GM19395 (cell line): ENCODE measurements around the gene CHAC1.
"Not testable (repeated sequence)": the region's sequence is repeated elsewhere in the genome, so short reads cannot be mapped to it uniquely, and the experiment has no call there.

ENCODE experiments used
- ATAC-seq: cut with Tn5 transposase; IDR thresholded peaks from one replicate; pipeline ENCODE4 v1.9.1; 2021; ENCODE audit warnings: mild to moderate bottlenecking, moderate library complexity; ENCODE audit not compliant: unreplicated experiment

CHAC1 gene

DNA sequence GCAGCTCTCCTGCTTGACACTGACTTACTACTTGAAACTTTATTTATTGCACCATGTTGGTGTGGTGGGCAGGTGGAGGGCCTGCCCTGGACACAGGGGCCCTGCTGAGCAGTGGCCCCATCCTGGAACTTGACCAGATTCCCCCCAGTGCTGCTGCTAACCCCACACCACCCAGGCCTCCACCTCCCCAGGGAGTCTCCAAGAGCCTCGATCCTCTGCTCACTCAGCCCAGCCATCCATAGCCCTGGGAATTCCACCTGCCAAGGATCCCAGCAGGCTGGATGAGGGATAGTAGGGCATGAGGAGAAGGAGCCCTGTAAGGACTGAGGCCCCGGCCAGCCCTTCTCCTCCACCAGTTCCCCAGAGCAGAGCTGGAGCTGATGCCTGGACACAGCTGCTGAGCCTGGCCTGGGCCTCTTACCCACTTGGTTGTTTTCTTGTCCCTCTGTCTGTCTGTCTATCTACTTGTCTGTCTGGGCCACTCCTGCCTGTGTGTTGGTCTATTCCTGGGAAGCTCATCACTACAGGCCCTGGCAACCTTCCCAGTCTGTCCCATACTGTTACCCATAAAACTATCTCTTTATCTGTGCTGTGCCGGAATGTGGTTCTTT lies 2.8 kb downstream of the CHAC1 start:
- no peak for ATAC-seq

DNA sequence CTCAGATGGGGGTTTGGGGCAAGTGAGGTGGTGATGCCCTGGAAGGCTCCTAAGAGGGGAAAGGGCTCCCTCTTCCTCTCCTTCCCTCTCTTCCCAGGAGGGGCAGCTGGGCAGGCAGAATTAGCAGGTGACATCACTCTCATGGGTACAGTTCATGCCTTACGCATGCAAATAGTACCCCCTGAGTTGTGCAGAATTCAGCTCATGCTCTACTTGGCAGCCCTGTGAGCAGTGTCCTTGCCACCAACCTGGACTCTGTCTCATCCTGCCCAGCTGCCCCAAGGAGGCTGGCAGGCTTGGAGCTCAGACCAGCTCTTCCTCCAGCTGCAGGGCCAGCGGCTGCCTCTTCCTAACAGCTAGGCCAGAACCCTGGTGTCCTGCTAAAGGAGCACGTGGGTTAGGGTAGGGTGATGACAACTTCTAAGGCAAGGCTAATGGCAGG lies 3.3 kb downstream of the CHAC1 start:
- ATAC-seq: no peak

- ATAC-seq: no peak
Measured at GRCh38 chr15:40957041-40957555, 3.8 kb downstream of the CHAC1 start.

DNA sequence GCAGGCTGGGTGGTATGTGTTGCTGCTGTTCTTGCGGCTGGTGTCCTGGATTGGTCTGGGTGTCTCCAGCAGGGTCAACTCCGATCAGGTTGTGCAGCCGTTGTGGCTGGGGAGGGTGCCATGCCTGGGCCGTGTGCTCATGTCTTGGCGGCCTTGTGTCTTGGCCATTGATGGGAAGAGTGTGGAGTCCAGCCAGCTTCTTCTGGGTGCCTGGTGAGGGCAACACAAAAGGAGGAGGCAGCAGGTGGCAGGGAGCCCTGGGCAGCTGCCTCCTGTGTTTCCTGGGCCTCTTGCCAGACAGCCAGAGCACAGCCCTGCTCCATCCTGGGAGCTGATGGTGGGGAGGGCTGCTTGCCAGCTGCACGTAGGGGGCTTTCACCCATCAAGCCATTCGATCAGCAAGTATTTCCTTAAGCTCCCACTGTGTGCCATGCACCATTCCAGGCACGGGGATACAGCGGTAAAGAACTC lies 4.3 kb downstream of the CHAC1 start:
- no peak for ATAC-seq

DNA sequence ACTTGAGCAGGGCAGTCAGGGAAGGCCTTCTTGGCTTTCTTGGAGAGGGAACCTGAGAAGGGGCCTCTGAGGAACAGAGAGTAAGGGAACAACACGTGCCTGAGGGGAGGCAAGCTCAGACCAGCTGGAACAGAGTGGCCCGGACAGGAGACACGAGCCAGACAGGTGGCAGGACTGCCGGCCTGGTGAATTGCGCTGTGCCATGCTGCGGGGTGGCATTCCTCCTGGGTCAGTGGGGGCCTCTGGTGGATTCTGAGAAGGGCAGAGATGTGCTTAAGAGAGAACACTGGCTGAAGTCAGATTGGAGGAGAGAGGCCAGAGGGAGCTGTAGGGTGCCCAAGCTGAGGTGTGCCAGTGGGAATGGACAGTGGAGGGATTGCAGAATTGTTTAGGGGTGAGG lies 4.9 kb downstream of the CHAC1 start:
- no peak for ATAC-seq

DNA sequence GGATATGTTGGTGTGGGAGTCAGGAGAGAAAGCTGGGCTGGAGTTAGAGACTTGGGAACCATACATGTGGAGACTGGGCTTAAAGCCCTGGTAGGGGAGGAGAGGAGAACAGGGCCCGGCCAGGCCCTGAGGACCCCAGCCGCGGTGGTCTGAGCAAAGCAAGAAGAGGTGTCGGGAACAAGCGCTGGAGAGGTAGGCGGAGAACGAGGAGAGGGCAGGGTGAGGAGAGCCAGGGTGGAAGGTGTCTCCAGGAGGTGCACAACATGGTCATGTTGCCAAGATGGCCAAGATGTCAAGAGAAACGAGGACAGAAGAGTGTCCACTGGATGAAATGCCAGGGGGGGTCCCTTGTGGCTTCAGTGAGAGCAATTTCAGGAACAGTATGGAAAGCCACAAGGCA lies 5.5 kb downstream of the CHAC1 start:
- no peak for ATAC-seq

DNA sequence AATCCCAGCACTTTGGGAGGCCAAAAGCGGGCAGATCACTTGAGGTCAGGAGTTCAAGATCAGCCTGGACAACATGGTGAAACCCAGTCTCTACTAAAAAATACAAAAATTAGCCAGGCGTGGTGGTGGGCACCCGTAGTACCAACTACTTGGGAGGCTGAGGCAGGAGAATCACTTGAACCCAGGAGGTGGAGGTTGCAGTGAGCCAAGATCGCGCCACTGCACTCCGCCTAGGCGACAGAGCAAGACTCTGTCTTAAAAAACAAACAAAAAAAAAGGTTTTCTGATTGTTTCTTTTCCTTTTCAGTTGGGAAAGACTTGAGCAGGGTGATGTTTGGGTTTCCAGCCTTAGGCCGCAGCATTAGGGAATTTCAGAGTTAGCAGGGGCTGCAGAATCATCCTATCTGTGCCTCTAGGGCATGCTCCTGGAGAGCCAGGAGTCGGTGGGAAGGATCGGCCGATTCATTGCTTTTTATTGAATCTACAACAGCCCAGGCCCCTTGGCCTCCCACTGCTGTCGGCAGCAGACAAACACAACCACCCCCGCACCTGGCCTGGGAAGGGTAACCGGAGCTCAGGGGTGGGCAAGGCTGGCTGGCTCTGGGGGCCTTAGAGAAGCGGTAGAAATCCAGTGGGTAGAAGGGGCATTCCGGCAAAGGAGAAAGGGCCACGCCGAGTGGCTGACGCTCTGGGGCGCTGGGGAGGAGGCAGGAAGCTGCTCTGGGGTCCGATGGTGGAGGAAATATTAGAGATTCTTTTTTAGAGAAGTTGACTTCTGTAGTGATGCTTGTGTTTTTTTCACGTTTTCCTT lies 6.3 kb downstream of the CHAC1 start:
- no peak for ATAC-seq

DNA sequence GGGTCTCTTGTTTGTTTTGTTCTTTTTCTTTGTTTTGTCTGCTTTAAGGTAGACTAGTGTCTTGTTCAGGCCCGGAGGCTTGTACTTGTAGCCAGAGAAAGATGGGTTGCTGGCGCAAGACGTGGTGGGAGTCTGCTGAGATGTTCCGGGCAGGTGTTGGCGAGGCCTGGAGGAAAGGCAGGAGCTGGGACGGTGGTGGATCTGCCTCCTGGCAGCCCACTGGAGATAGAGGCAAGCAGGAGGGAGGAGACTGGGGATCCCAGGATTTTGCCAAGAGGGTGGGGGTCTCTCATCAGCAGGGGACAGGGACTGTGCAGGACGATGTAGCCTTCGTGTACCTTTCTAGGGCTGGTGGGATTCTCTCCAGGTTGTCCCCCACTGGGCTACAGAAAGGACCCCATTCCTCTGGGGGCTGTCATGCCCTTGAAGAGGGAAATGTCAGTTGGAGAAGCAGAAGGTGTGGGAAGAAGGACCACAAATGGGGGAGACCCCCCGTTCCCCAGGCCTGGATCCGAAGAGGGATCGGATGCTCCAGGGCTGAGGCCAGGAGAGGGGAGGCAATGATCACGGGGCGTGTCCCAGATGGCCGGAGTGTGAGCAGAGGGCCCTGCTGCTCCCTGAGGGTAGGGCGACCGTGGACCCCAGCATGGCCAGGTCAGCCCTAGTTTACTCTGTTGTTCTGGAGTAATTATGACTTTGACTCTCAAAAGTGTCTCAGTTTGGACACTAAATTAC lies 7.0 kb downstream of the CHAC1 start:
- no peak for ATAC-seq

GRCh38 chr15:40960925-40961324 lies 7.7 kb downstream of the CHAC1 start:
- no peak for ATAC-seq

DNA sequence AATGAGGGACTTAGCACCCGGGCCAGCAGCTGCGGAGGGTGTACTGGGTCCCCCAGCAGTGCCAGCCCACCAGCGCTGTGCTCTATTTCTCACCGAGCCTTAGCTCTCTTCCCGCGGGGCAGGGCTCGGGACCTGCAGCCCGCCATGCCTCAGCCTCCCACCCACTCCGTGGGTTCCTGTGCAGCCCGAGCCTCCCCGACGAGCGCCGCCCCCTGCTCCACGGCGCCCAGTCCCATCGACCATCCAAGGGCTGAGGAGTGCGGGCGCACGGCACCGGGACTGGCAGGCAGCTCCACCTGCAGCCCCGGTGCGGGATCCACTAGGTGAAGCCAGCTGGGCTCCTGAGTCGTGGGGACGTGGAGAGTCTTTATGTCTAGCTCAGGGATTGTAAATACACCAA lies 8.5 kb downstream of the CHAC1 start:
- not testable (repeated sequence) for ATAC-seq

DNA sequence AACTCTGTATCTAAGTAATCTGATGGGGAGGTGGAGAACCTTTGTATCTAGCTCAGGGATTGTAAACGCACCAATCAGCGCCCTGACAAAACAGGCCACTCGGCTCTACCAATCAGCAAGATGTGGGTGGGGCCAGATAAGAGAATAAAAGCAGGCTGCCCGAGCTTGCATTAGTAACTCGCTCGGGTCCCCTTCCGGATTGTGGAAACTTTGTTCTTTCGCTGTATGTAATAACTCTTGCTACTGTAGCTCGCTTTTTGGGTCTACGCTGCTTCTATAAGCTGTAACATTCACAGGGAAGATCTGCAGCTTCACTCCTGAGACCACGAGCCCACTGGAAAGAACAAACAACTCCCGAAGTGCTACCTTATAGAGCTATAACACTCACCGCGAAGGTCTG lies 9.0 kb downstream of the CHAC1 start:
- ATAC-seq: not testable (repeated sequence)

DNA sequence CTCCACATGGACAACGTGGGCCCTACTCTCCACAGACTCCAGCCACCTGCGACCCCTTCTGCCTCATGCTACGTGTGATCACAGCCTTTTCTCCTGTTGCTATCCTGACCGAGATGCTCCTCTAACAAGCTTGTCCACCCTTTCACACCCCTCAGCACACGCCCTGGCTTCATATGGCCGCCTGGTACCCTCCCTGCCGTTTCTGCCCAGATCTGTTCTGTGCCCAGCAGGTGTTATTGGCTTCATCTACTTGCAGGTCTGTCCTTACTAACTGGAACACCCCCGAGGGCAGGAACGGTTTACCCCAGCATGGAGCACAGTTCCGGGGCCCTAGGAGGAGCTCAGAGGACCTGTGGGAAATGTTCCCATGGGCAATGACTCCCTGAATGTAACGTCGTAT lies 9.9 kb downstream of the CHAC1 start:
- no peak for ATAC-seq

DNA sequence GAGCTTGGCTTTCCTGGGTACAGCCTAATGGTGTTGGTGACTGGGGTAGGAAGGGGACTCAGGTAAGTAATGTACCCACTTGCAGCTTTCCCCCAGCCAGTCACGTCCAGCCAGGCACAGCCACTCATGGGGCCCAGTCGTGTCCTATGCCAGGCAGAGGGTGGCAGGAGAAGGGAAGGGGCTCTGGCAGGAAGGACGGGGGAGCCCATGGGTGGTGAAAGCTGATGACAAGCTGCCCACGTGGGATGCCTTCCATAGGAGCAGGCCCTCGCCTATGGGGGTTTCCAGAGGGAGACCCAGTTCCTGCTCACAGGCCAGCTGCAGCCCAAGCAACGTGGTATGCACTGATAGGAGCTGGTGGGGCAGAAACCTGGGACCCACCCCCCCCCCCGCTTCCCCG lies 10.7 kb downstream of the CHAC1 start:
- ATAC-seq: no peak

GRCh38 chr15:40964634-40965033 lies 11.4 kb downstream of the CHAC1 start:
- no peak for ATAC-seq

- no peak for ATAC-seq
Measured at GRCh38 chr15:40968290-40969085, 15.2 kb downstream of the CHAC1 start.

DNA sequence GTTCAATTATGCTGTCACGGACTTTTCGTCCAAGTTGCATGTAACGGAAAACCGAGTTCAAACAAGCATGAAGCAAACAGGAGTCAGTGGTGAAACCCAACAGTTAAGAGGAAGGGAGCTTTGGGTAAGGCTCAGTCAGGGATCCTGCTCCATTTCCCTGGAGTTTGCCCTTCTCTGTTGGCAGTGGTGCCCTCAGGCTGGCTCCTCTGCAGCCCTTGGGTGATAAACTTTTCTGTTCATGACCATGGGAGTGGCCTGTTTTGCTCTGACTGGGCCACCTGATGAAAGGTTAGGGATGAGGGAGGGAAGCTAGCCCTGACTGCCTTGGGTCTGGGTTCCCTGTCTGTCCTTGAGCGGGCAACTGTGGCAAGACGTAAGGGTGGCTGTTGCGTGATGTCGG lies 16.1 kb downstream of the CHAC1 start:
- ATAC-seq: no peak

DNA sequence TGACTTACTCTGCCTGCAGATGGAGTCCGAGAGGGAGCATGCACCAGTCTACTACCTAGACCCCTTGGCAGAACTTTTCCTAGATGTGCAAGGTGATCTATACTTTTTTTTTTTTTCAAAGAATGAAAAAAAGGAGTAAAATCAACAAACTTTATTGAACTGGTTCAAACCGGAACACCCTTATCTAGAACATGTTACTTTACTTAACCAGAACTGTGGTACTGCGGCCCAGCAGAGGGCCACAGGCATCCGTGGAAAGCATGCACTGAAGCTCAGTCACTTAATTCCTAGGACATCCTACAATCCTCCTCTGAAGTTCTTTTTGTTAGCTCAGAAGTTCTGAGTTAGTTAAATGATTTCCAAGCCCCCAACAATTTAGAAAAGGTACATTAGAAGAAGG lies 21.6 kb downstream of the CHAC1 start:
- no peak for ATAC-seq

DNA sequence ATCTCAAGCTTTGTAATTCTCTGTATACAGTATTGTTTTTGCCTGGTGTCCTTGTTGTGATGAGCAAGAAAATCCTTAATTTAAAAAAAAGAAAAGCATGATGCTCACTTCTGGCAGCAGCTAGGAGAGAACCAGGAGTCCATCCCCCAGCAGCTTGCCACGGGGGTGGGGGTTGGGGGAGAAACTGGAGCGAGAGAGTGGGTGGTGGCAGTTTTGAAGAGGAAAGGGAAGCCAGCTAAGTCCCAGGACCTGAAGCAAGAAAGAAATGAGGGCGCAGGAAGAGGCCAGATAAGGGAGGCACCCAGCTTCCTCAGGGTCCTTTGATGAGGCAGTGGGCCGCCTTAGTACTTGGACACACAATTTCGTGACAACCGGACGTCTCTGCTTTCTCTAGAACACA lies 23.5 kb downstream of the CHAC1 start:
- no peak for ATAC-seq

- ATAC-seq: no peak
Measured at GRCh38 chr15:40978141-40978540, 24.9 kb downstream of the CHAC1 start.

- no peak for ATAC-seq
Measured at GRCh38 chr15:40978562-40978961, 25.3 kb downstream of the CHAC1 start.

DNA sequence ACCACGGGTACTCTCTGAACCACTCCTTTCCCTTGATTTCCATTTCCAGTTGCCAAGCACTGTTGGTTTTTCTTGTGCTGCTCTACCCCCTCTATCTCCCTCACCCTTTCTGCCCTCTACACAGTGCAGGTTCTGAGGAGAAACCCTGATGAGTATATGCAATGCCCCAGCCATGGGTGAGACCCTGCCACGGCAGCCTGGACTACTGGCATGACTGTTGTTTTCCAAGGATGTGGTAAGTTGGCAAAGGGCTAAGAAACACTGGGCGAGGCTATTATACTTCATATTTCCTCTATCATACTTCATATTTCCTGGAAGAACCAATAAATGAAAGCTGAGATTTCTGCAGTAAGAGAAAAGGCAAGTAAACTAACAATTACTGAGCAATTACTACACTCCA lies 27.9 kb downstream of the CHAC1 start:
- no peak for ATAC-seq
